Astrocyte of the cerebellum (primary cell): ENCODE measurements around the gene INPP4B.

Source experiments
- DNase-seq: peaks from one replicate; pipeline ENCODE4 v3.0.0-alpha.2; 2011; ENCODE audit warnings: low read depth
- H3K4me3 ChIP-seq: 2 replicates; pipeline ENCODE4 v1.5.1; 2011; ENCODE audit warnings: mild to moderate bottlenecking, low read depth, low read length, moderate library complexity
- in situ Hi-C: cut with HindIII; loops from 2 replicates; pipeline ENCODE4 v1.10.0; 2017; ENCODE audit warnings: low sequenced_read_pairs
- TF ChIP-seq, protein P1 (sequence below): IDR thresholded peaks from 2 replicates; pipeline ENCODE4 v1.5.1; 2012; ENCODE audit warnings: low read length, low read depth, moderate library complexity, mild to moderate bottlenecking; ENCODE audit errors: missing control alignments

Gene INPP4B

GRCh38 chr4:142326181-142326580, 519.9 kb downstream of the INPP4B start:
- TF ChIP-seq, protein P1, sequence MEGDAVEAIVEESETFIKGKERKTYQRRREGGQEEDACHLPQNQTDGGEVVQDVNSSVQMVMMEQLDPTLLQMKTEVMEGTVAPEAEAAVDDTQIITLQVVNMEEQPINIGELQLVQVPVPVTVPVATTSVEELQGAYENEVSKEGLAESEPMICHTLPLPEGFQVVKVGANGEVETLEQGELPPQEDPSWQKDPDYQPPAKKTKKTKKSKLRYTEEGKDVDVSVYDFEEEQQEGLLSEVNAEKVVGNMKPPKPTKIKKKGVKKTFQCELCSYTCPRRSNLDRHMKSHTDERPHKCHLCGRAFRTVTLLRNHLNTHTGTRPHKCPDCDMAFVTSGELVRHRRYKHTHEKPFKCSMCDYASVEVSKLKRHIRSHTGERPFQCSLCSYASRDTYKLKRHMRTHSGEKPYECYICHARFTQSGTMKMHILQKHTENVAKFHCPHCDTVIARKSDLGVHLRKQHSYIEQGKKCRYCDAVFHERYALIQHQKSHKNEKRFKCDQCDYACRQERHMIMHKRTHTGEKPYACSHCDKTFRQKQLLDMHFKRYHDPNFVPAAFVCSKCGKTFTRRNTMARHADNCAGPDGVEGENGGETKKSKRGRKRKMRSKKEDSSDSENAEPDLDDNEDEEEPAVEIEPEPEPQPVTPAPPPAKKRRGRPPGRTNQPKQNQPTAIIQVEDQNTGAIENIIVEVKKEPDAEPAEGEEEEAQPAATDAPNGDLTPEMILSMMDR, result no peak
- DNase-seq, result no peak
- in situ Hi-C loops, result no loop called here
- H3K4me3 ChIP-seq, result no peak overlapping the region

DNA sequence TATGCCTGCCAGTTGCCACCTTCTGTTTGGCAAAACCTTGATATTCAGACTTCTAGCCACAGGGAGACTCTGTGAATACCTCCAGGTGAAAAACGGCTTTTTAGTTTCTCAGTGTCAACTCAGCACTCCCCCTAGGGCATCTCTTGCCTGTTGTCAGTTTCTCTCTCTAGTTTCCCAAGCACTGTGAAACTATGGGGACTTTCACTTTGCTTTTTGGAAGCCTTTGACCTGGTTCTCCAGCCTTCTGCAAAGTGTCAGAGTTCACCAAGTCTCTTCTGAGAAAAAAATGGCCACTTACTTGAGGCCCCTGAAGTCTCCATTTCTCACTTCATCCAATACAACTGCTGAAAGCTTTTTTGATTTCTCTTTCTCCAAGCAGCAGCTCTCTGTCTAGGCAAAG, 521.5 kb downstream of the INPP4B start:
- in situ Hi-C loops, result no loop called here
- no peak for DNase-seq
- TF ChIP-seq, protein P1, result no peak
- no peak overlapping the region for H3K4me3 ChIP-seq

- DNase-seq, result no peak
- in situ Hi-C loops, result no loop called here
- TF ChIP-seq, protein P1, result no peak
Observed at GRCh38 chr4:142322996-142323395, 523.1 kb downstream of the INPP4B start.

DNA sequence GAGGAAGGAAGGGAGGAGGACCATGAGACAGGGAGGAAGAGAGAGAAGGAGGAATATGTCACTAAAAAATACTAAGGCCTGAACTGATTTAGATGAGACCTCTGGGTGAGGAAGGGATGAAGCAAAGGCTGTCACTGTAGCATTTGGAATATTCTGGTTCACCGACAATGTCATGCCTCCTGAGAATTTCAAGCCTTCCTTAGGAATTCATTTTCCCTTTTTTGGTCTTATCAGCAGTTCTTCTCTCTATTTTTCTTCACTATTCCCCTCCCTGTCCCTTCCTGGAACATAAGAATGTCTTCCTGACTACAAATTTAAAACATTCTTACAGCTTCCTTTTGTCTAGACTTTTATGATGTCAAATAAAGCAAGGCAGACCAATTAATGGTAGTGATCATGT, 527.8 kb downstream of the INPP4B start:
- in situ Hi-C loops, result no loop called here
- TF ChIP-seq, protein P1, result no peak
- no peak overlapping the region for H3K4me3 ChIP-seq
- DNase-seq, result no peak

More at GRCh38 chr4:142322996-142323395, 523.1 kb downstream of the INPP4B start:
- H3K4me3 ChIP-seq, result no peak overlapping the region

DNA sequence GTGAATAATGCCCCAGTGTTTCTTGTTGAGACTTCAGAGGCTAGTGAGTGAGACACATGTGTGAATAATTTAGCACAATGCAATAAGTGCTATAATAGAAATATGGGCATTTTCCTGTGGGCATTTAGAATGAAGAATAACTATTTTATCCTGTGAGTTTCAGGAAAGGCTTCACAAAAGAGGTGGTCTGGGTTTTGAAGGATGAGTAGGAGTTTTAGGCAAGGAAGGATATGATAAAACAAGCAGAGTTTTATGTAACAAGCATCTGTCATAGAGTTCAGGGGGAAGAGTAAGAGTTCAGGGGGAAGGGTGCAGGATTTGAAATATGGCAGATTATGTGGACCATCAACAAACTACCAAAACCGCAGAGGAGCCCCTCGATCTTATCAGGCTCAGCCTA, 529.2 kb downstream of the INPP4B start:
- in situ Hi-C loops, result no loop called here
- TF ChIP-seq, protein P1, result no peak
- DNase-seq, result no peak
- no peak overlapping the region for H3K4me3 ChIP-seq

- in situ Hi-C loops, result no loop called here
- TF ChIP-seq, protein P1, result no peak
- no peak overlapping the region for H3K4me3 ChIP-seq
- no peak for DNase-seq
Observed at GRCh38 chr4:142316025-142316424, 530.1 kb downstream of the INPP4B start.

GRCh38 chr4:142314686-142315085, 531.4 kb downstream of the INPP4B start:
- no peak overlapping the region for H3K4me3 ChIP-seq
- DNase-seq, result no peak
- in situ Hi-C loops, result no loop called here
- TF ChIP-seq, protein P1, result no peak
